BE2C (cell line): Measurements from ENCODE around the gene IL11RA.

Experiments
- DNase-seq: peaks from one replicate; pipeline ENCODE4 v3.0.0-alpha.2; 2020
- H3K27me3 ChIP-seq: fragments of 250-450 bp; sonication (Bioruptor Pico); 2 replicates; pipeline ENCODE4 v1.5.1; 2020; ENCODE audit warnings: mild to moderate bottlenecking
- H3K36me3 ChIP-seq: fragments of 250-450 bp; sonication (Bioruptor Pico); 2 replicates; pipeline ENCODE4 v1.5.1; 2020; ENCODE audit warnings: mild to moderate bottlenecking
- H3K4me1 ChIP-seq: fragments of 250-450 bp; sonication (Bioruptor Pico); 2 replicates; pipeline ENCODE4 v1.5.1; 2020
- H3K4me3 ChIP-seq: 2 replicates; pipeline ENCODE4 v1.5.1; 2011; ENCODE audit warnings: low read depth, low read length
- H3K9me3 ChIP-seq: fragments of 250-450 bp; sonication (Bioruptor Pico); 2 replicates; pipeline ENCODE4 v1.5.1; 2020
- CTCF ChIP-seq: IDR thresholded peaks from 2 replicates; pipeline ENCODE4 v1.5.1; 2012; ENCODE audit warnings: mild to moderate bottlenecking, low read depth, low read length

Gene IL11RA

GRCh38 chr9:34689116-34689470 is 37.1 kb downstream of the IL11RA start:
- Histone ChIP-seq H3K9me3 (no peaks in the 10 kb centered on the region), H3K4me1 (no peaks in the 10 kb centered on the region), H3K36me3 (no peaks in the 10 kb centered on the region), H3K27me3 (no peaks in the 10 kb centered on the region), H3K4me3 (no peak overlapping the region)
- TF ChIP-seq CTCF, result no peak
- DNase-seq, result no peak

- no peaks in the 10 kb centered on the region for H3K4me1 ChIP-seq
- H3K27me3 ChIP-seq, result no peaks in the 10 kb centered on the region
- DNase-seq, result no peak
- H3K9me3 ChIP-seq, result no peaks in the 10 kb centered on the region
- H3K4me3 ChIP-seq, result no peak overlapping the region
- no peak for TF ChIP-seq CTCF
- H3K36me3 ChIP-seq, result no peaks in the 10 kb centered on the region
Measured at GRCh38 chr9:34689512-34689911, 37.5 kb downstream of the IL11RA start.

GRCh38 chr9:34690983-34691935 is 39.3 kb downstream of the IL11RA start, which contains the start of gene CCL19:
TSS of gene CCL19 (minus strand) at chr9:34691276. CDS start at chr9:34691139, 137 bp downstream.
- Histone ChIP-seq H3K36me3 (no peaks in the 10 kb centered on the region), H3K4me3 (no peak within 1 kb of the TSS), H3K27me3 (no peaks in the 10 kb centered on the region)

GRCh38 chr9:34691936-34692315 is 39.9 kb downstream of the IL11RA start:
- Histone ChIP-seq H3K9me3 (no peaks in the 10 kb centered on the region), H3K4me1 (no peaks in the 10 kb centered on the region), H3K4me3 (no peak overlapping the region), H3K27me3 (no peaks in the 10 kb centered on the region), H3K36me3 (no peaks in the 10 kb centered on the region)
- no peak for TF ChIP-seq CTCF
- no peak for DNase-seq

More at GRCh38 chr9:34690983-34691935, 39.3 kb downstream of the IL11RA start, which contains the start of gene CCL19:
- H3K4me1 ChIP-seq, result no peaks in the 10 kb centered on the region
- no peak for DNase-seq
- no peak for TF ChIP-seq CTCF
- no peaks in the 10 kb centered on the region for H3K9me3 ChIP-seq

GRCh38 chr9:34693560-34693959 is 41.6 kb downstream of the IL11RA start:
- H3K27me3 ChIP-seq, result no peaks in the 10 kb centered on the region
- no peak for TF ChIP-seq CTCF
- H3K4me1 ChIP-seq, result no peaks in the 10 kb centered on the region
- no peak overlapping the region for H3K4me3 ChIP-seq
- no peaks in the 10 kb centered on the region for H3K36me3 ChIP-seq
- no peaks in the 10 kb centered on the region for H3K9me3 ChIP-seq
- DNase-seq, result no peak

- no peak for DNase-seq
- no peaks in the 10 kb centered on the region for H3K4me1 ChIP-seq
- H3K36me3 ChIP-seq, result no peaks in the 10 kb centered on the region
- H3K27me3 ChIP-seq, result no peaks in the 10 kb centered on the region
- H3K9me3 ChIP-seq, result no peaks in the 10 kb centered on the region
- TF ChIP-seq CTCF, result no peak
- no peak overlapping the region for H3K4me3 ChIP-seq
Measured at GRCh38 chr9:34694811-34695210, 42.8 kb downstream of the IL11RA start.
